Epithelial cell of proximal tubule (primary cell): Measurements from ENCODE around the gene NR1D1. TPM values are rescaled to one million over a fixed set of nuclear protein-coding genes. Genes with fewer than 3 reads are reported as not detected.
A peak's percentile ranks its signal among the peaks of the same experiment; 100 is the strongest.

Experiments used
- DNase-seq: peaks from one replicate; pipeline ENCODE4 v3.0.0-alpha.2; 2011; ENCODE audit warnings: low read depth
- H3K4me3 ChIP-seq: 2 replicates; pipeline ENCODE4 v1.5.1; 2011; ENCODE audit warnings: low read depth, mild to moderate bottlenecking, low read length
- total RNA-seq: library from RNA; depleted of rRNA; stranded (reverse); fragments of >200 nt; gene quantifications from 2 replicates; pipeline ENCODE4 v1.2.3, GENCODE V29; 2015
- TF ChIP-seq, protein P1 (sequence below): conservative IDR thresholded peaks from 2 replicates; pipeline ENCODE4 v1.5.1; 2012; ENCODE audit warnings: low read depth, mild to moderate bottlenecking, low read length

Gene NR1D1
- total RNA-seq, 1 donor from 2014 or later: 0.40 TPM

DNA sequence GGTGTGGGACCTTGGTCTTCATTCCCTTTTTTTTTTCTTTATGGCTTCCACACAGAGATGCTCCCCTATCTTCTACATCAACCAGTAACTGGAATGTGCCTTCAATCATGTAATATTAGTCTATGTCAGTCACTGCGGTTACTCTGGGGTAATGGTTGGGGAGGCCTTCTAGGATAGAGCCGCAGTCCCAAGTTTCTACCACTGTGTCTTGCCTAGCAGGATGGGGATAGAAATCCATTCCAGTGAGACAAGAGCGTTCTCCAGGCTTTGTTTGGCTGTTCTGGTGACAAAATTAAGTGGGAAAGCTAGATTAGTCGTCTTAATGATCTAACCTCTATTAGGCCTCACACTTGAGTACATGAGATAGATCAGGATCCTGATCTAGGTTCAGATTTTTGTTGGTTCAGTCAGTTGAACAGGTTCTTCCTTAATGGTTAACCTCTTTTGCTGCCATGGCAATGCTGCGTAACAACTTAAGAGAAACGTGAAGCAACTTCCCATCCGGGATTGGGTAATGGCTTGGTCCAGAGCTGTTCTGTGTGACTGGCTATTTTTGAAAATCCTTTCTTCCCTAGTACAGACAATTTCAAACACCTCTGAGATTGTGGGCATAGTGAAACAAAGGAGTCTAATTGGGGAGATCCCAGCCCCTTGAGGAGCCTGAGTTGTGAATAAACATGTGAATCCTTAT is 30.1 kb upstream of the NR1D1 start:
- DNase-seq: peak; percentile 42
- H3K4me3 ChIP-seq: no peak overlapping the region
- TF ChIP-seq, protein P1, sequence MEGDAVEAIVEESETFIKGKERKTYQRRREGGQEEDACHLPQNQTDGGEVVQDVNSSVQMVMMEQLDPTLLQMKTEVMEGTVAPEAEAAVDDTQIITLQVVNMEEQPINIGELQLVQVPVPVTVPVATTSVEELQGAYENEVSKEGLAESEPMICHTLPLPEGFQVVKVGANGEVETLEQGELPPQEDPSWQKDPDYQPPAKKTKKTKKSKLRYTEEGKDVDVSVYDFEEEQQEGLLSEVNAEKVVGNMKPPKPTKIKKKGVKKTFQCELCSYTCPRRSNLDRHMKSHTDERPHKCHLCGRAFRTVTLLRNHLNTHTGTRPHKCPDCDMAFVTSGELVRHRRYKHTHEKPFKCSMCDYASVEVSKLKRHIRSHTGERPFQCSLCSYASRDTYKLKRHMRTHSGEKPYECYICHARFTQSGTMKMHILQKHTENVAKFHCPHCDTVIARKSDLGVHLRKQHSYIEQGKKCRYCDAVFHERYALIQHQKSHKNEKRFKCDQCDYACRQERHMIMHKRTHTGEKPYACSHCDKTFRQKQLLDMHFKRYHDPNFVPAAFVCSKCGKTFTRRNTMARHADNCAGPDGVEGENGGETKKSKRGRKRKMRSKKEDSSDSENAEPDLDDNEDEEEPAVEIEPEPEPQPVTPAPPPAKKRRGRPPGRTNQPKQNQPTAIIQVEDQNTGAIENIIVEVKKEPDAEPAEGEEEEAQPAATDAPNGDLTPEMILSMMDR: no peak

DNA sequence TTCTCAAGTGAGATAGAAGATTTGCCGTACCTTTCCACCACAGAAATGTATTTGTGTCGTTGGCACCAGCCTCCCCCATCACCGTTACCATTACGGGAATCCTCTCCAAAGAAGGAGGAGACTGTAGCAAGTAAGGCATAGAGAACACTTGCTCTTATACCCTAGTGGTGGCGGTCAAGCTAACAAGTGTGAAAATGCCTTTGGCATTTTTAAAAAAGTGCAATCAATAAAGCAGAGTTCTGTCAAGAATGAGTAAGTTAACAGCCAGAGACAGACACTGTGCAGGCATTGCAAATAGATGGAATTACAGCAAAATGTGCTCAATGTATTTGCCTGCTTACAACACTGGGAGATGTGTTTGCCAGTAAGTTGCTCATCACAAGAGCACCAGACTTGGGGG is 29.1 kb upstream of the NR1D1 start:
- no peak for DNase-seq
- no peak overlapping the region for H3K4me3 ChIP-seq
- TF ChIP-seq, protein P1: no peak

- TF ChIP-seq, protein P1: no peak
- DNase-seq: no peak
- H3K4me3 ChIP-seq: peak overlapping the region; percentile 74
These were observed 24.1 kb upstream of the NR1D1 start for GRCh38 chr17:40124279-40125141.

DNA sequence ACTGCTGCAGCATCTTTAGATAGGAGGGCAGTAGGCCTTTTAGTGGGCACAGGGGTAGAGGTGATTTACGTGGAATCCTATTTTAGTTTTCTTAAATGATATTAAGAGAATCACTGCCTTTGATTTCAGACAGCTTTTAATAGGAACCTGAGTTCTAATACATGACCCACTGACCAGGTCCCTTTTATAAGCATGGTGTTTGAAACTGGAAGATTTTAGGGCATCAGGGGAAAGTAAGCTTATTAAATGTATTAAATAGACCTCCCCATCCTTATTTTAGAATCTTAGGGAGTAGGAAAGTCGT is 23.4 kb upstream of the NR1D1 start:
- TF ChIP-seq, protein P1: no peak
- DNase-seq: no peak
- H3K4me3 ChIP-seq: peak overlapping the region; percentile 74

DNA sequence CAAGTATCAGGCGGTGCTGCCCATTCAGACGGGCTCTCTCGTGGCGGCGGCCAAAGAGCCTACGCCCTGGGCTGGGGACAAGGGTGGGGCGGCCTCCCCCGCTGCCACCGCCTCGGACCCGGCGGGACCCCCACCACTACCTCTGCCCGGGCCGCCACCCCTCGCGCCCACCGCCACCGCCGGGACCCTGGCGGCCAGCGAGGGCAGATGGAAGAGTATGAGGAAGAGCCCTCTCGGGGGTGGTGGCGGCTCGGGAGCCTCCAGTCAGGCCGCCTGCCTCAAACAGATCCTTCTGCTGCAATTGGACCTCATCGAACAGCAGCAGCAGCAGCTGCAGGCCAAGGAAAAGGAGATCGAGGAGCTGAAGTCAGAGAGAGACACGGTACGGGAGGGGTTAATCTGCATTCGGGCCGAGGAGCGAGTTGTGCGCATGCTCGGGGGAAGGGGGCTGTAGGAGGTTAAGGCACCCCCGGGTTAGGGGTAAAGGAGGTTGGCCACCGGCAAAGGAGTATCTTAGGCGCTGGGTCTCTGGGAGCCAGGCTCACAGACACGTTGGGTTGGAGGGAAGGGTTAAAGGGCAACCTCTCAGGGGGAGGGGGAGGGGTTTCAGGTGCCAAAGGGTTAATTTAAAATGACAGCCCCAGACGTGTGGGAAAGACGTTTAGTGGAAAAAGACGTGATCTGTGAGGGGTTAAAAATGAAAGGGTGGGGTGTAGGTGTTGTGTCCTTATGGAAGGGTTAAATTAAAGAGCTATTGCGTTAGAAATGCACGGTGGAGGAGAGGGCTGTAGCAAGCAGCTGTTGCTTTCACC is 22.8 kb upstream of the NR1D1 start:
- TF ChIP-seq, protein P1: peak; percentile 7
- H3K4me3 ChIP-seq: peak overlapping the region; percentile 74
- no peak for DNase-seq

GRCh38 chr17:40122136-40122998 is 22.0 kb upstream of the NR1D1 start:
- no peak for DNase-seq
- peak overlapping the region; percentile 74 for H3K4me3 ChIP-seq
- TF ChIP-seq, protein P1: no peak
